NCI-H1048 (cell line): ENCODE results near the gene GPR17.

Source experiments
- DNase-seq: peaks from one replicate; lab custom pipeline; 2025; lab: John Stamatoyannopoulos, UW

The GPR17 gene, protein sequence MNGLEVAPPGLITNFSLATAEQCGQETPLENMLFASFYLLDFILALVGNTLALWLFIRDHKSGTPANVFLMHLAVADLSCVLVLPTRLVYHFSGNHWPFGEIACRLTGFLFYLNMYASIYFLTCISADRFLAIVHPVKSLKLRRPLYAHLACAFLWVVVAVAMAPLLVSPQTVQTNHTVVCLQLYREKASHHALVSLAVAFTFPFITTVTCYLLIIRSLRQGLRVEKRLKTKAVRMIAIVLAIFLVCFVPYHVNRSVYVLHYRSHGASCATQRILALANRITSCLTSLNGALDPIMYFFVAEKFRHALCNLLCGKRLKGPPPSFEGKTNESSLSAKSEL

DNA sequence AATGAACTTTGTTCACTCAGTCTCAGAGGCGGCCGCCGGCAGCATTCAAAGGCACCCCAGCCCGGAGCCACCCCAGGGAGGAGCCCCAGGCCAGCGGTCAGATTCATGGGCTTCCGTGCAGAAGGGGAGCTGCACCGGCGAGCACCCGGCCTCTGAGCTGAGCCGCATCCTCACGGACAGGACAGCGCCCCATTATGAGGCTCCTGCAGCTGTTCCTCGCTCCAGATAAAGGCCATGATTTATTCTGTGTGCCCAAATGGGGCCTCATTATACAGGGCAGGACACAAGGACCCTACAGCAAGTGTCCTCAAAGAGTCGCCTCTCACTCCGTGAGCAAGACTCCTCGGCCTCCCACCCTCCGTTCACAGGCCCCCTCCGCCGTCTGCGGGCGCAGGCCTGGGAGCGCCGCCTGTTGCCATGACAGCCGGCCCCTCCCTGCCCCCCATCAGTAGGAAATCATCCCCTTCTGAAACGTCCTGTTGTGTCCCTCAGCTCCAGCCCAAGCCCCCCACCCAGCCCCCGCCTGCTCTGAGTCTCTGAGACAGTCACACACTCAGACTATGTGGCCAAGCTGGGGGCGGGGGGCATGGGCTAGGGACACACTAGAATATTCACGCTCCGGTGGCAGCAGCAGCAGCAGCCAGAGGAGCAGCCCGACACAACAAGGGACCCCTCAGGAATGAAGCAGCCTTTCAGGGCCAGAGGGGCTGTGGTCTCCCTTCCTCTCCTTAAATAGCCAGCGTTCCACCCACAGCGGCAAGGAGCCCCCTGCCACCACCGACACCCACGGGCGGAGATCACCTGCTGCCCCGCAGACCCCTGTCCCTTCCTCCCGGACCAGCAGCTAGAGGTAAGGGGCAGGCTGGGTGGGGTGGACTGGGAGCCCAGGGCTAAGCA is at the start of gene GPR17:
Gene GPR17 (plus strand): TSS at position 759 of the 897 bp plus-strand sequence. CDS start 4,583 bp downstream, outside the sequence.
- no peak for DNase-seq

DNA sequence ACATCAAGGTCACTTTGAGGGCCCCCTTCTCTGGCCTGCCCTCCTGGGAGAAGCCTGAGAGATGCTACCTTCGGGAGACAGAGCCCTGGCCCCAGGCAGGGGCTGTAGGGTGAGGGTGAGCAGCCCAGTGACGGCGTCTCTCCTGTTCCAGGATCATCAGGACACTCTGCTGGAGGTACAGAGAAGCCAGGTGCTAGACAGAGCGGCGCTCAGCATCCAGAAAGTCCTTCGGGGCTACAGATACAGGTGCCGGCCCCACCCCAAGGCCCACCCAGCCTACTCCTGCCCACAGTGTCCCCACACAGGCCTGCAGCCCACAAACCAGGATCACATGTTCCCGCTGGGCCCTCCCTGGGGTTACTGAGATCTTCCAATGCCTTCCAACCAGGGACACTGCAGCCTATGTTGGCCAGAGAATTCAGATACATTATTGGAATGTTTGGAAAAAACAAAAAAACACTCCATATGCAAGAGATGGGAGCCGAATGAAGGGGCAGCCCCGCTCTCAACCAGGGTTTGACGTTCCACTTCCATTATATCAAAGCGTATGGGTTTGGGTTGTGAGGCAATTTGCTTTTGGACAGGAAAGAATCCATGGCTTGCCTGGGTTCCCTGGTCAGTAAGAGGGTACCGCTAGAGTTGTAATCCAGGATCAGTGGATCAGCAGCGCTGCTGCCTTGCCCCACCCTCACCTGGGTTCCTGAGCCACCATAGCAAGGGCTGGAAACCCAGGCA is 49.5 kb upstream of the GPR17 start:
- DNase-seq = no peak

DNA sequence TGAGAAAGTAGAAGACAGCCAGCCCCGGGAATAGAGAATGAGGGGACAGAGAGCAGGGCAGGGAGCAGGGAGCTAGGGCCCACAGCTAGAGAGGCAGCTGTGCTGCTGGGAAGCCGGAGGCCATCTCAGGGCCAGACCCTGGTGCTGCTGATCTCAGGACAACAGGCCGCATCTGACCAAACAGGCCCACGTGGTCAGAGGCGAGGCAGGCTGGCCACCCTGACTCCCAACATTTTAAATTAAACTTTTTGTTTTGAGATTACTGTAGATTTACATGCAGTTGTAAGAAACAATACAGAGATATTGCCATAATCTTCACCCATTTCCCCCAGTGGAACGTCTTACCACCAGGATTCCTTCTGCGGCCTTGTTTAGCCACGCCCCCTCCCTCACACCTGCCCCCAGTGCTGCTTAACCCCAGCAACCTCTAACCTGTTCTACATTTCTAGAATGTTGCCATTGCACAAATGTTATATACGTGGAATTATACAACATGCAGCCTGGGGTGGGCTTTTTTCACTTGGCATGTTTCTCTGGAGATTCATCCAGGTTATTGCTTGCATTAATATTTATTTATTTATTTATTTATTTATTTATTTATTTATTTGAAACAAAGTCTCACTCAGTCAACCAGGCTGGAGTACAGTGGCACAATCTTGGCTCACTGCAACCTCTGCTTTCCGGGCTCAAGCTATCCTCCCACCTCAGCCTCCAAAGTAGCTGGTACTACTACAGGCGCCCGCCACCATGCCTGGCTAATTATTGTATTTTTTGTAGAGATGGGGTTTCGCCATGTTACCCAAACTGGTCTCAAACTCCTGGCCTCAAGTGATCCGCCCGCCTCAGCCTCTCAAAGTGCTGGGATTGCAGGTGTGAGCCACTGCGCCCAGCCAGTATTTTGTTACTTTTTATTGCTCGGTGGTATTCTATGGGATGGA is 48.6 kb upstream of the GPR17 start:
- no peak for DNase-seq

DNA sequence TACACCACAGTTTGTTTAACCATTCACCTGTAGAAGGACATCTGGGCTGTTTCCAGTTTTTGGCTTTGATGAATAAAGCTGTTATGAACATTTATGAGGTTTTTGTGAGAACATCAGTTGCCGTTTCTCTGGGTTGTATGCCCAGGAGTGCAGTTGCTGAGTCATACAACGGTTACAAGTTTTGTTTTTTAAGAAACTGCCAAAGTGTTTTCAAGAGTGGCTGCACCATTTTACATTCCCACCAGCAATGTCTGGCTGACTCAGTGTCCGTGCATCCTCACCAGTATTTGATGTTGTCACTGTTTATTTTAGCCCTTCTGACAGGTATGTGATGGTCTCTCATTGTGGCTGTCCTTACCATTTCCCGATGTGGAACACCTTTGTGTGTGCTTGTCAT is 48.0 kb upstream of the GPR17 start:
- no peak for DNase-seq

DNA sequence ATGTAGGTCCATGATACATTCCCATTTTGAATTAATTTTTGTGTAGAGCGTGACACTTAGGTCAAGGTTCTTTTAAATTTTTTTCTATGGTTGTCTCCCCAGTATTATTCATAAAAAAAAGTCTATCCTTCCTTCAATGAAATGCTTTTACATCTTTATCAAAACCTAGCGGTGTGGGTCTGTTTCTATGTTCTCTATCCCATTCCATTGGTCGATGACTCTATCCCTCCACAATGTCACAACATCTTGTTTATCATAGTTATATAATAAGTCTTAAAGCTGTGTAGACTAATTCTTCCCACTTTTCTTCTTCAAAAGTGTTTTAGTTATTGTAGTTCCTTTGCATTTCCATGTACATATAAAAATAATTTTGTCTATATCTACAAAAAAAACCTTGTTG is 47.2 kb upstream of the GPR17 start:
- DNase-seq = no peak

DNA sequence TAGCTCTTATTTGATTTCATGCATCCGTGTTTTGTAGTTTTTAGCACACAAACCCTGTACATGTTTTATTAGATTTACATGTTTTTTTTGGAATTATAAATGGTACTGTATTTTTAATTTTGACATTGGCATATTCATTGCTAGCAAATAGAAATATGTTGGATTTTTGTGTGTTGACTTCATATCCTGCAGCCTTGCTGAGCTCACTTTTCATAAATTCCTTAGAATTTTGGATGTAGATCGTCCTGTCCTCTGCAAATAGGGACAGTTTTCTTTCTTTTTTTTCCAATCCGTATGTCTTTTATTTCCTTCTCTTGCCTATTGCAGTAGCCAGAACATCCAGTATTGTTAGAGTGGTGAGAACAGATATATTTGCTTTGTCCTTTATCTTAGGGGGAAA is 46.7 kb upstream of the GPR17 start:
- no peak for DNase-seq

DNA sequence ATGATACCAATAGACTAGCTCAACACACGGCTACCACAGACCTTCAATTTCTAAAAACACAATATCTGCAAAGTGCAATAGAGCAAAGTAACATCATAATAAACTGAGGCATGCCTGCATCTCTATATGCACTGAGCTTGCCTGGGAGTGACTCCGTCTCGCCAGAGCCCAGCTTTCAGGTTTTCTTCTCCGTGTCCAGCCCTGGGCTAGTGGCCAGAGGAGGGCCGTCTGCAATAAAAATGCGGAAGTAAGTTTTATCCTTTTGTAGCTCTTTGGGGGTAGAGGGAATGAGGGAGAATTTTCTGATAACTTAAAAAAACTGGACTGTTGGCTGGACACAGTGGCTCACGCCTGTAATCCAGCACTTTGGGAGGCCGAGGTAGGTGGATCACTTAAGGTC is 41.0 kb upstream of the GPR17 start:
- no peak for DNase-seq

DNA sequence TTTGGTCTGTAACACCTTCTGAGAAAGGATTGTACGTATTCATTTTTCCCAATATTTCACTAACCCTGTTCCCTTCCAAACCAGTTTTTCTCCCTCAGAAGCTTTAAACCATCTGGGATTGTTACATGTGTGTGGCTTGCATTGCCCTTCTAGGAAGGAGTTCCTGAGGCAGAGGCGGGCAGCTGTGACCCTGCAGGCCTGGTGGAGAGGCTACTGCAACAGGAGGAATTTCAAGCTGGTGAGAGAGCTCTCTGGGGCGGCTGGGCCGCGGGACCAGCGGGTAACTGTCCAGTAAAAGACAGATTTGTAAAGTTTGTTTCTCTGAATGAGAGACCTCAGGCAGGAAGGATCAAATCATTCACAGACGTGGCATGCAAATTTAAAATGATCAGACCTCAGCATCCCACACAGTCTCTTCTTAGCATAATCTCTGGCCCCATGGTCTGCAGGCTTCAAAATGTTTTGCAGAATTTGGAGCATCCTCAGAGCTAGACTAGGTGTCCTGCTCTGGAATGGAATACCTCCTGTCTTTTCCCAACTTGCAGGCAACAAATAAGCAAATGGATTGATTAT is 40.2 kb upstream of the GPR17 start:
- DNase-seq = no peak

DNA sequence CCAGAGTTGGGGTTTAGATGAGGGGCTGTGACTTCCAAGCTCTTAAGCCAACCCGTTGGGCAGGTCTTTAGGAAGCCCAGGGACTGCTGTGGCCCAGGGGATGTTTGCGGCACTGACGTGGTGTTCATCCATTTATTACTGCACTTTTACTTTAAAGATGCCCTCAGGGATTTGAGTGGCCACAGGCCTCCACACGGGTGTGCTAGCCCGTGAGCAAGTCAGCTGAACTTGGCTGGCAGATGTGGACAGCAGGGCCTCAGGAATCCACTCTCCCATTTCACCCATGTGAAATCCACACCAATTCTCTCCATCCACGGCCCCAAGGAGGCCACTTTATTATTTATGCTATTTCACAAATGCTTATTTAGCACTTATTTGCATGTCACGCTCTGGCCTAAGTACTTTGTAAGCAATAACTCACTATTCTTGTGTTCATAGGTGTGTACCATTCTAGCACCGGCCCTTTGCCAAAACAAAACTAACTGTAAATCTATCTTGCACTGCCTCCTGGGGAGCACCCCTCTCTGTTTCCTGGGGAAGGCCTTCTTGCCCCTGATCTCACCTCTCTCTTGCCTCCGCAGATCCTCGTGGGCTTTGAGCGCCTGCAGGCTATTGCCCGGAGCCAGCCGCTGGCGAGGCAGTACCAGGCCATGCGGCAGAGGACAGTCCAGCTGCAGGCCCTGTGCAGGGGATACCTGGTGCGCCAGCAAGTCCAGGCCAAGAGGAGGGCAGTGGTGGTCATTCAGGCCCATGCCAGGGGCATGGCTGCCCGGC is 39.1 kb upstream of the GPR17 start:
- DNase-seq = no peak

DNA sequence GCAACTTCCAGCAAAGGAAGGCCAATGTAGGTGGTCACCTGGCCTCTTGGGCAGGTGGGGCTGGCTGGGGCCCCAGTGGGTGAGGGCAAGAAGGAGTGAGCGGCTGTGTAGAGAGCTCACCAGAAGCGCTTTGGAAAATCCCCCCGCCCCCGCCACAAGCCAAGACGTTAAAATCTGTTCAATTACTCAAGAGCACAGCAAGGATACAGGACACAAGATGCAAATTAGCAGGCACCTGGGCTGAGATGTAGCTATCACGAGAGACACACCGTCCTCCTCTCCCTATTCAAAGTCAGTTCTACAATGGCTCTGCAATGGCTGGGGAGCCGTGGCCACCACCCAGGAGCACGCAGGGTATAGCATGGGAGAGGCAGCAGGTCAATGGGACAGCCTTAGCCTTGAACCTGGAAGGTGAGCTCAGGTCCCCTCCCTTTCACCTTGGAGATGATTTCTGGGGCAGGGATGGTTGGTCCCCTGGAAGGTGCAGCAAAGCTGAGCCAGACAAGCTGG is 38.5 kb upstream of the GPR17 start:
- DNase-seq = no peak

DNA sequence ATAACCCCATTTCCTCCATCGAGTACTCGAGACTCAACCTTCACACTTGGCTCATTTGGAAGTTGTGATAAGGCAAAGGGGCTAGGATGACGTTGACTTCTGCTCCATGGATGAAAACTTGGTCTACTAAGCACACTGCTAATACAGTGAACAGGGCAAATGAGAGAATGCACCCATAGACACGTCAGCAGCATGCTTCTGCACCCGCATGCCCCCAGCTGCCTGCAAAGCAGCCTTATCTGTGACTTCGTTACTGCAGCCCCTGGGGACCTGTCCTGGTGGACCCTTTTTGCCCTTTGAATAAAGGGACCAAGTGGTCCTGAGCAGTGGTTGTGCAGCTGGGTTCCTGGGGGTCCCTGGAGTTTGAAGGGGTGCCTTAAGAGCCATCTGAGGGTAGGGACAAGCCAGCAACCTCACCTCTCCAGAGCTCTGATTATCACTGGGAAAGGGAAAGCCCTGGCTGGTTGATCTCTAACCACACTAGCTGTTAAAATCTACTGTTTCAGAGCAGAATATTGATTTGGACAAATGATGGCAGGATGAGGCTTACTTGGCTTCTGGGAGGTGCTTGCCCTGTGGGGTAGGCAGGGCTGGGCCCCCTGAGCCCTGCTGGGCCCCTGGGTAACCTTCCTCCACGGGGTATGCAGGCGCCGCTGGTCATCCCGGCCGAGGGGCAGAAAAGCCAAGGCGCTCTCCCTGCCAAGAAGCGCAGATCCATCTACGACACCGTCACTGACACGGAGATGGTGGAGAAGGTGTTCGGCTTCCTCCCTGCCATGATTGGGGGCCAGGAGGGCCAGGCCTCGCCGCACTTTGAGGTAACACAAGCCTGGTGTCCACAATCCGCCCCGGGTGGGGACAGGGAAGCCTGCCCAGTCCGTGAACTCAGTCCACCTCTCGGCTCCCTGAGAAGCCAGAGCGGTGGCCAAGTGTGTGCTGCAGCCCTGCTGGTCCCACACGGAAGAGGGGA is 37.6 kb upstream of the GPR17 start:
- no peak for DNase-seq

DNA sequence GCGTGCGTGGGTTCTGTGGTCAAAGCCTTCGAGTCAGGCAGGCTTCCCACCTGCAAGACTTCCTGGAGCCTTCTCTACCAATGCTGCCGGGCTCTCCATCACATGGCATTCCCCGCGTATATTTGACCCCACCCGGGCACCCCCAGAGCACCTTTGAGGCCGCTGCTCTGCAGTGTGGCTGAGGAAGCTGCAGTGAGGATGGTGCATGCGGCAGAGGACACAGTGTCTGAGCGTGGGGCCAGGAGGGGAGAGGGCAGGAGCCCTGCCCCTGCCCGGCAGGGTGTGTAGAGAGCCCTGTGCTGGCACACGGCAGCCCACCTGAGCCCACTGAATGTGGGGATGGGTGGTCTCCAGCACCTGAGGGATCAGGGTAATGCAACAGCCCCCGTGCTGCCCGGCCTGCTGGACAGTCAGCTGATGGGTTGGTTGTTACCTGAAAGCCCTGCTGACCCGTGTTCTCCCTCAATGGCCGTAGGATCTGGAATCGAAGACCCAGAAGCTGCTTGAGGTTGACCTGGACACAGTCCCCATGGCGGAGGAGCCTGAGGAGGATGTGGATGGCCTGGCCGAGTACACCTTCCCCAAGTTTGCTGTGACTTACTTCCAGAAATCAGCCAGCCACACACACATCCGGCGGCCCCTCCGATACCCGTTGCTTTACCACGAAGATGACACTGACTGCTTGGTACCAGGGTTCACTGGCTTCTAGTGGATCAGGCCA is 36.8 kb upstream of the GPR17 start:
- no peak for DNase-seq

DNA sequence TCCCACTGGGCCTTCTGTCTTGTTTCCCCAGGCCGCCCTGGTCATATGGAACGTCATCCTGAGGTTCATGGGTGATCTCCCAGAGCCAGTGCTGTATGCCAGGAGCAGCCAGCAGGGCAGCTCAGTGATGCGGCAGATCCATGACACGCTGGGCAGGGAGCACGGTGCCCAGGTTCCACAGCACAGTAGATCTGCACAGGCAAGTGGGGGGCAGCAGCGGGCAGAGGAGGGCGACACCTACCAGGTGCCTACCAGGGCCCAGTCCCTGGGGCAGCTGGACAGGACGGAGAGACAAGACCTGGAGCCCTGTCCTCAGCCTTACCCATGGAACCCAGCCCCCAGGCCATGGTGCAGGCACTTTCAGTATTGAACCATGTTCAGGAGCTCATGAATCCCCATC is 36.1 kb upstream of the GPR17 start:
- no peak for DNase-seq

DNA sequence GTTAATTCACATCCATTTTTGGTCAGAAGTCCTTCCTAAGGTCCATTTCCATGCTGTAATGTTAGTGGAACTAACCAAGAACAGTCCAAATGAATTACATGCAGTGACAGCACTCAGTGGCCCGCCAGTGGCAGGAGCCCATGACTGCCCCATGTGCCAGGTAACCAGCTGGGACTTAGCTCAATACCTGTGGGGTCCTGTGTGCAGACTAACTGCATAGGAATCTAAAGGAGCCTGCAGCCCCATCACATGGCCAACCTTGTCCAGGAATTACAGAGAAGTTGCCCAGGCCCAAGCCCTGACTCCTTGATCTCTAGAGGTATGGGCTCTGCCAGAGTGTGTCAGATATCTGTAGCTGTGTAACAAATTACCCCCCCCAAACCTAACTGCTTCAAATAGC is 35.4 kb upstream of the GPR17 start:
- DNase-seq = no peak

DNA sequence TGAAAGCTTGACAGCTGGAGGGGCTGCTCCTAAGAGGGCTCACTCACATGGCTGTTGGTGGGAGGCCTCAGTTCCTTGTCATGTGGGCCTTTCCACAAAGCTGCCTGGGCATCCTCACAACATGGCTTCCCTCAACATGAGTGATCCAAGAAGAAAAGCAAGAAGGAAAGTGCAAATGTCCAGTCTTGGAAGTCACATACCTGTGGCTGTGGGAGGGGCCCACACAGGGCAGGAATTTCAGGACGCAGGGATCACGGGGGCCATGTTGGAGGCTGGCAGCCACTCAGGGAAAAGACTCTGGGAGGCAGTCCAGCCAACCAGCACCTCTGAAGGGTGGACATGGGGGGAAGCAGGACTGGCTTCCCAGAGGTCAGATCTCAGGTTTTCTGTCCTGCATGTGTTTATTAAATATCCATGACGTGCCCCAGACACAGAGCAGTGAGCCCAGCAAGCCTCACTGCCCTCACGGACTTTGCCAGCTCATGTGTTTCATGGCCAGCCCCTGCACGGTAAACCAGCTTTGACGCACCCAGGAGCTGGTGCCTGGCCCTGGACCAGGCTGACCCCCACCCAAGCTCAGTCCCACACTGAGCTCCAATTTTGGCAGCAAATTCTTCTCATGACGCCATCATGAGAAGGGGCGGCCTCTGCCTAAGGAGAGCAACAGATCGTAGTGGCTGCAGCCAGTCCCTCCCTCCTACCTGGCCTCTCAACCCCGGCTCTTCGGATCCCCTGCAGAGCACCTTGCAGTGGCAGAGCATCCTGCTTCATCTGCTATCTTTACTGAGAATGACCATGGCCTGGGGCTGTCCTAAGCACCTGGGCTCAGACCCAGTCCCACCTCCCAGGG is 34.7 kb upstream of the GPR17 start:
- DNase-seq = no peak

GRCh38 chr2:127612111-127612822 is 33.7 kb upstream of the GPR17 start:
- DNase-seq = no peak

DNA sequence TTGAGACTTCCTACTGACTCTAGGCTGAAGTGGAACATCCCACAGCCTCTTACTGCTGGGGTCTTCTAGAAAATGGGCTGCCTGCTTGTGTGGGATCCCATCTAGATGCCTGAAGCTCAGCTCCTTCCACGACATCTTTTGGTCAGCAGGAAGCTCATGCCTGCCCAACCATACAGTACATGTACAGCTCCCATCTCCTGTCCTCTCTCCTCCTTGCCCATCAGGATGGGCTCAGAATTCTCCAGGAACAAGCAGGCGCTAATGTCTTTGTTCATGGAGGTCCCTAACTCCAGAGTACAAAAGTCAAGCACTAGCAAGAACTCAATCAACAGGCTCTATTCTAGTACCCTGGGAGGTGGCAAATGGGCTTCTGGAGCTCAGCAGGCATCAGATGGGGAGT is 31.7 kb upstream of the GPR17 start:
- no peak for DNase-seq
